HEK293 (cell line): ENCODE results near the gene PODXL2.

Experiments used
- CTCF ChIA-PET: fragments of 350-600 bp; formaldehyde crosslinking; extraction: SDS; loops from one replicate; lab custom pipeline; 2021; ENCODE audit warnings: antibody characterized with exemption; lab: Yijun Ruan, JAX
- POLR2A ChIA-PET: fragments of 300-600 bp; formaldehyde crosslinking; extraction: SDS; loops from one replicate; lab custom pipeline; 2020; ENCODE audit warnings: antibody characterized with exemption, inconsistent platforms; lab: Yijun Ruan, JAX
- H3K27ac ChIP-seq: fragments of 200-500 bp; sonication (Bioruptor generic); 2 replicates; pipeline ENCODE4 v1.5.1; 2014; ENCODE audit warnings: low read depth, low read length, control low read depth, inconsistent platforms; ENCODE audit errors: extremely low read depth
- H3K36me3 ChIP-seq, 2 experiments: fragments of 200-500 bp in 1 of 2; sonication (Bioruptor generic) in 1 of 2; 1 replicate in 1 of 2; 2 replicates in 1 of 2; pipeline ENCODE4 v1.5.1; 2014 to 2017; ENCODE audit warnings: inconsistent platforms in 2 of 2, low read length in 2 of 2; ENCODE audit not compliant: control insufficient read depth in 2 of 2, insufficient read depth in 1 of 2
- H3K4me1 ChIP-seq: fragments of 200-500 bp; sonication (Bioruptor generic); 2 replicates; pipeline ENCODE4 v1.5.1; 2014; ENCODE audit warnings: mild to moderate bottlenecking, low read length, inconsistent platforms; ENCODE audit not compliant: control insufficient read depth, insufficient read depth
- H3K4me3 ChIP-seq: 2 replicates; pipeline ENCODE4 v1.5.1; 2011; ENCODE audit warnings: low read depth, mild to moderate bottlenecking, control low read depth, low read length, moderate library complexity
- H3K9me3 ChIP-seq: fragments of 200-500 bp; sonication (Bioruptor generic); 2 replicates; pipeline ENCODE4 v1.5.1; 2014; ENCODE audit warnings: low read depth, low read length, inconsistent platforms; ENCODE audit not compliant: control insufficient read depth, insufficient read depth
- GLIS1 ChIP-seq: fragments of 450-650 bp; formaldehyde crosslinking; IDR thresholded peaks from 2 replicates; pipeline ENCODE4 v1.5.1; 2016; ENCODE audit warnings: missing biosample characterization, missing genetic modification characterization
- ZBTB20 ChIP-seq: fragments of 450-650 bp; formaldehyde crosslinking; IDR thresholded peaks from 2 replicates; pipeline ENCODE4 v1.5.1; 2016; ENCODE audit warnings: missing biosample characterization, missing genetic modification characterization
- ZBTB8A ChIP-seq: fragments of 450-650 bp; formaldehyde crosslinking; IDR thresholded peaks from 2 replicates; pipeline ENCODE4 v1.5.1; 2016; ENCODE audit warnings: missing biosample characterization, missing genetic modification characterization
- ZNF16 ChIP-seq: fragments of 450-650 bp; formaldehyde crosslinking; IDR thresholded peaks from 2 replicates; pipeline ENCODE4 v1.5.1; 2016; ENCODE audit warnings: low read depth, missing biosample characterization, missing genetic modification characterization
- ZNF174 ChIP-seq: fragments of 450-650 bp; formaldehyde crosslinking; IDR thresholded peaks from 2 replicates; pipeline ENCODE4 v1.5.0; 2017; ENCODE audit warnings: missing biosample characterization, mild to moderate bottlenecking, missing genetic modification characterization
- ZNF302 ChIP-seq: fragments of 450-650 bp; formaldehyde crosslinking; IDR thresholded peaks from 2 replicates; pipeline ENCODE4 v1.5.1; 2016; ENCODE audit warnings: missing biosample characterization, missing genetic modification characterization, low read depth
- ZNF354C ChIP-seq: fragments of 450-650 bp; formaldehyde crosslinking; IDR thresholded peaks from 2 replicates; pipeline ENCODE4 v1.5.1; 2016; ENCODE audit warnings: missing biosample characterization, missing genetic modification characterization, low read depth, borderline replicate concordance
- ZNF555 ChIP-seq: fragments of 450-650 bp; formaldehyde crosslinking; conservative IDR thresholded peaks from 2 replicates; pipeline ENCODE4 v1.5.1; 2017; ENCODE audit warnings: missing biosample characterization, mild to moderate bottlenecking, missing genetic modification characterization, inconsistent platforms
- ZNF558 ChIP-seq: fragments of 450-650 bp; formaldehyde crosslinking; IDR thresholded peaks from 2 replicates; pipeline ENCODE4 v1.5.1; 2016; ENCODE audit warnings: missing biosample characterization, missing genetic modification characterization
- ZNF561 ChIP-seq: fragments of 450-650 bp; IDR thresholded peaks from 2 replicates; pipeline ENCODE4 v1.5.1; 2018; ENCODE audit warnings: missing biosample characterization, missing genetic modification characterization, borderline replicate concordance
- ZNF596 ChIP-seq: fragments of 450-650 bp; IDR thresholded peaks from 2 replicates; pipeline ENCODE4 v1.5.0; 2018; ENCODE audit warnings: missing biosample characterization, mild to moderate bottlenecking, missing genetic modification characterization, moderate library complexity
- ZNF658 ChIP-seq: fragments of 450-650 bp; formaldehyde crosslinking; IDR thresholded peaks from 2 replicates; pipeline ENCODE4; 2016; ENCODE audit warnings: missing biosample characterization, missing genetic modification characterization
- ZNF664 ChIP-seq: fragments of 450-650 bp; formaldehyde crosslinking; IDR thresholded peaks from 2 replicates; pipeline ENCODE4 v1.5.1; 2016; ENCODE audit warnings: missing biosample characterization, missing genetic modification characterization
- ZNF701 ChIP-seq: fragments of 450-650 bp; formaldehyde crosslinking; IDR thresholded peaks from 2 replicates; pipeline ENCODE4 v1.5.1; 2016; ENCODE audit warnings: missing biosample characterization, missing genetic modification characterization
- ZSCAN23 ChIP-seq: fragments of 450-650 bp; formaldehyde crosslinking; IDR thresholded peaks from 2 replicates; pipeline ENCODE4 v1.5.1; 2016; ENCODE audit warnings: missing biosample characterization, missing genetic modification characterization
- TF ChIP-seq, protein P1 (sequence below): sonication (generic); formaldehyde crosslinking; IDR thresholded peaks from 2 replicates; pipeline ENCODE4 v1.8.1; 2022; ENCODE audit warnings: mild to moderate bottlenecking, moderate library complexity, missing genetic modification reagents
- TF ChIP-seq, protein P2 (sequence below): fragments of 450-650 bp; formaldehyde crosslinking; IDR thresholded peaks from 2 replicates; pipeline ENCODE4 v1.5.1; 2016; ENCODE audit warnings: missing biosample characterization, missing genetic modification characterization
- TF ChIP-seq, protein P3 (sequence below): fragments of 450-650 bp; formaldehyde crosslinking; IDR thresholded peaks from 2 replicates; pipeline ENCODE4 v1.5.1; 2016; ENCODE audit warnings: missing biosample characterization, missing genetic modification characterization
- TF ChIP-seq, protein P4 (sequence below): fragments of 450-650 bp; formaldehyde crosslinking; IDR thresholded peaks from 2 replicates; pipeline ENCODE4 v1.5.1; 2017; ENCODE audit warnings: missing biosample characterization, missing genetic modification characterization
- TF ChIP-seq, protein P5 (sequence below): fragments of 450-650 bp; formaldehyde crosslinking; optimal IDR thresholded peaks from 2 replicates; pipeline ENCODE3; 2016; ENCODE audit warnings: missing biosample characterization, mild to moderate bottlenecking, missing genetic modification characterization

Gene PODXL2

DNA sequence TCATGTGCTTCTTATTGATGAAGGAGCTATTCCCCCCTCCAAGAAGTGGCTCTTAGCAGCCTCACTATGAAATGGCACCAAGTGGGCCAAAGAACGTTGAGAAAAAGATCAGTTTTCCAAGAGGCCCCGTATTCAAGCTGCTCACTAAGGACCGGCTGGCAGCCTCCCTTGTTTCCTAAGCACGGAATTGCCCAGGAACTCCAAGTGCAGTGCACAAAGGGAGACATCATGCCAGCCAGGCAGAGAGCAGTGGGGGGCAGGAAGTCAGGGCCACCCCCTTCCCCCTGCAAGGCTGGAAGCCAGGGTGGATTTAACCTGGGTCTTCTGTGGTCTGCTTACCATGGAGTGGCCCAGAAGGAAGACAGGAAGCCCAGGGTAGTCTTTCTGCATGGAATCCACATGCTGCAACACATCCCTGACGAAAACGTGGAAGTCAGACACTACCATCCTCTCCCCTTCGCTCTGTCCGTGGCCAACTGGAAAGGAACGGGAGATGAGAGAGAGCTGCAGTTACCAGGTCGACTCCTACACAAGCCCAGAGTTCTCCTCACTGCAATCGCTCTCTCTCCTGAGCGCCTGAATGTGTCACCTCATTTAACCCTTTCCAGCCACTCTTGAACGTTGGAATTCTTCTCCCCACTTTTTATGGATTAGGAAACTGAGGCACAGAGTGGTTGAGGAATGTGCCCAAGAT lies 93.3 kb downstream of the PODXL2 start:
- Histone ChIP-seq H3K27ac (no peak overlapping the region), H3K4me1 (no peaks in the 10 kb centered on the region), H3K4me3 (no peak overlapping the region), H3K36me3 (no peaks in the 10 kb centered on the region), H3K9me3 (no peaks in the 10 kb centered on the region)
- CTCF ChIA-PET, result interaction anchor here (0.7 kb wide), 1 partner anchor 14 kb away, joined by 4 read pairs; no protein-coding TSS in a partner anchor
- TF ChIP-seq ZNF174 (tag by site-specific recombination) (no peak), ZNF558 (tag by site-specific recombination) (no peak), ZNF658 (tag by site-specific recombination) (no peak), ZNF302 (tag by site-specific recombination) (no peak), GLIS1 (tag by site-specific recombination) (no peak), ZNF596 (no peak), ZNF701 (no peak), ZBTB20 (tag by site-specific recombination) (no peak), ZSCAN23 (tag by site-specific recombination) (no peak), ZNF555 (tag by site-specific recombination) (no peak), ZNF16 (tag by site-specific recombination) (no peak), ZNF664 (no peak), ZBTB8A (tag by site-specific recombination) (no peak), ZNF561 (tag by site-specific recombination) (no peak), ZNF354C (tag by site-specific recombination) (no peak)
- TF ChIP-seq, protein P1, sequence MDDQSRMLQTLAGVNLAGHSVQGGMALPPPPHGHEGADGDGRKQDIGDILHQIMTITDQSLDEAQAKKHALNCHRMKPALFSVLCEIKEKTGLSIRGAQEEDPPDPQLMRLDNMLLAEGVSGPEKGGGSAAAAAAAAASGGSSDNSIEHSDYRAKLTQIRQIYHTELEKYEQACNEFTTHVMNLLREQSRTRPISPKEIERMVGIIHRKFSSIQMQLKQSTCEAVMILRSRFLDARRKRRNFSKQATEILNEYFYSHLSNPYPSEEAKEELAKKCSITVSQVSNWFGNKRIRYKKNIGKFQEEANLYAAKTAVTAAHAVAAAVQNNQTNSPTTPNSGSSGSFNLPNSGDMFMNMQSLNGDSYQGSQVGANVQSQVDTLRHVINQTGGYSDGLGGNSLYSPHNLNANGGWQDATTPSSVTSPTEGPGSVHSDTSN, result no peak
- TF ChIP-seq, protein P2, sequence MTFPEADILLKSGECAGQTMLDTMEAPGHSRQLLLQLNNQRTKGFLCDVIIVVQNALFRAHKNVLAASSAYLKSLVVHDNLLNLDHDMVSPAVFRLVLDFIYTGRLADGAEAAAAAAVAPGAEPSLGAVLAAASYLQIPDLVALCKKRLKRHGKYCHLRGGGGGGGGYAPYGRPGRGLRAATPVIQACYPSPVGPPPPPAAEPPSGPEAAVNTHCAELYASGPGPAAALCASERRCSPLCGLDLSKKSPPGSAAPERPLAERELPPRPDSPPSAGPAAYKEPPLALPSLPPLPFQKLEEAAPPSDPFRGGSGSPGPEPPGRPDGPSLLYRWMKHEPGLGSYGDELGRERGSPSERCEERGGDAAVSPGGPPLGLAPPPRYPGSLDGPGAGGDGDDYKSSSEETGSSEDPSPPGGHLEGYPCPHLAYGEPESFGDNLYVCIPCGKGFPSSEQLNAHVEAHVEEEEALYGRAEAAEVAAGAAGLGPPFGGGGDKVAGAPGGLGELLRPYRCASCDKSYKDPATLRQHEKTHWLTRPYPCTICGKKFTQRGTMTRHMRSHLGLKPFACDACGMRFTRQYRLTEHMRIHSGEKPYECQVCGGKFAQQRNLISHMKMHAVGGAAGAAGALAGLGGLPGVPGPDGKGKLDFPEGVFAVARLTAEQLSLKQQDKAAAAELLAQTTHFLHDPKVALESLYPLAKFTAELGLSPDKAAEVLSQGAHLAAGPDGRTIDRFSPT (tag by site-specific recombination), result no peak
- TF ChIP-seq, protein P3, sequence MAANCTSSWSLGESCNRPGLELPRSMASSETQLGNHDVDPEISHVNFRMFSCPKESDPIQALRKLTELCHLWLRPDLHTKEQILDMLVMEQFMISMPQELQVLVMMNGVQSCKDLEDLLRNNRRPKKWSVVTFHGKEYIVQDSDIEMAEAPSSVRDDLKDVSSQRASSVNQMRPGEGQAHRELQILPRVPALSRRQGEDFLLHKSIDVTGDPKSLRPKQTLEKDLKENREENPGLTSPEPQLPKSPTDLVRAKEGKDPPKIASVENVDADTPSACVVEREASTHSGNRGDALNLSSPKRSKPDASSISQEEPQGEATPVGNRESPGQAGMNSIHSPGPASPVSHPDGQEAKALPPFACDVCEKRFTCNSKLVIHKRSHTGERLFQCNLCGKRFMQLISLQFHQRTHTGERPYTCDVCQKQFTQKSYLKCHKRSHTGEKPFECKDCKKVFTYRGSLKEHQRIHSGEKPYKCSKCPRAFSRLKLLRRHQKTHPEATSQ (tag by site-specific recombination), result no peak
- TF ChIP-seq, protein P4, sequence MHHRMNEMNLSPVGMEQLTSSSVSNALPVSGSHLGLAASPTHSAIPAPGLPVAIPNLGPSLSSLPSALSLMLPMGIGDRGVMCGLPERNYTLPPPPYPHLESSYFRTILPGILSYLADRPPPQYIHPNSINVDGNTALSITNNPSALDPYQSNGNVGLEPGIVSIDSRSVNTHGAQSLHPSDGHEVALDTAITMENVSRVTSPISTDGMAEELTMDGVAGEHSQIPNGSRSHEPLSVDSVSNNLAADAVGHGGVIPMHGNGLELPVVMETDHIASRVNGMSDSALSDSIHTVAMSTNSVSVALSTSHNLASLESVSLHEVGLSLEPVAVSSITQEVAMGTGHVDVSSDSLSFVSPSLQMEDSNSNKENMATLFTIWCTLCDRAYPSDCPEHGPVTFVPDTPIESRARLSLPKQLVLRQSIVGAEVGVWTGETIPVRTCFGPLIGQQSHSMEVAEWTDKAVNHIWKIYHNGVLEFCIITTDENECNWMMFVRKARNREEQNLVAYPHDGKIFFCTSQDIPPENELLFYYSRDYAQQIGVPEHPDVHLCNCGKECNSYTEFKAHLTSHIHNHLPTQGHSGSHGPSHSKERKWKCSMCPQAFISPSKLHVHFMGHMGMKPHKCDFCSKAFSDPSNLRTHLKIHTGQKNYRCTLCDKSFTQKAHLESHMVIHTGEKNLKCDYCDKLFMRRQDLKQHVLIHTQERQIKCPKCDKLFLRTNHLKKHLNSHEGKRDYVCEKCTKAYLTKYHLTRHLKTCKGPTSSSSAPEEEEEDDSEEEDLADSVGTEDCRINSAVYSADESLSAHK (tag by site-specific recombination), result no peak
- TF ChIP-seq, protein P5, sequence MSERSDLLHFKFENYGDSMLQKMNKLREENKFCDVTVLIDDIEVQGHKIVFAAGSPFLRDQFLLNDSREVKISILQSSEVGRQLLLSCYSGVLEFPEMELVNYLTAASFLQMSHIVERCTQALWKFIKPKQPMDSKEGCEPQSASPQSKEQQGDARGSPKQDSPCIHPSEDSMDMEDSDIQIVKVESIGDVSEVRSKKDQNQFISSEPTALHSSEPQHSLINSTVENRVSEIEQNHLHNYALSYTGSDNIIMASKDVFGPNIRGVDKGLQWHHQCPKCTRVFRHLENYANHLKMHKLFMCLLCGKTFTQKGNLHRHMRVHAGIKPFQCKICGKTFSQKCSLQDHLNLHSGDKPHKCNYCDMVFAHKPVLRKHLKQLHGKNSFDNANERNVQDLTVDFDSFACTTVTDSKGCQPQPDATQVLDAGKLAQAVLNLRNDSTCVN (tag by site-specific recombination), result no peak
- POLR2A ChIA-PET, result no interaction called here
